ENCODE data around the gene FGD2.
"Not testable (repeated sequence)": the region's sequence is repeated elsewhere in the genome, so short reads cannot be mapped to it uniquely, and the experiment has no call there.

Gene FGD2

DNA sequence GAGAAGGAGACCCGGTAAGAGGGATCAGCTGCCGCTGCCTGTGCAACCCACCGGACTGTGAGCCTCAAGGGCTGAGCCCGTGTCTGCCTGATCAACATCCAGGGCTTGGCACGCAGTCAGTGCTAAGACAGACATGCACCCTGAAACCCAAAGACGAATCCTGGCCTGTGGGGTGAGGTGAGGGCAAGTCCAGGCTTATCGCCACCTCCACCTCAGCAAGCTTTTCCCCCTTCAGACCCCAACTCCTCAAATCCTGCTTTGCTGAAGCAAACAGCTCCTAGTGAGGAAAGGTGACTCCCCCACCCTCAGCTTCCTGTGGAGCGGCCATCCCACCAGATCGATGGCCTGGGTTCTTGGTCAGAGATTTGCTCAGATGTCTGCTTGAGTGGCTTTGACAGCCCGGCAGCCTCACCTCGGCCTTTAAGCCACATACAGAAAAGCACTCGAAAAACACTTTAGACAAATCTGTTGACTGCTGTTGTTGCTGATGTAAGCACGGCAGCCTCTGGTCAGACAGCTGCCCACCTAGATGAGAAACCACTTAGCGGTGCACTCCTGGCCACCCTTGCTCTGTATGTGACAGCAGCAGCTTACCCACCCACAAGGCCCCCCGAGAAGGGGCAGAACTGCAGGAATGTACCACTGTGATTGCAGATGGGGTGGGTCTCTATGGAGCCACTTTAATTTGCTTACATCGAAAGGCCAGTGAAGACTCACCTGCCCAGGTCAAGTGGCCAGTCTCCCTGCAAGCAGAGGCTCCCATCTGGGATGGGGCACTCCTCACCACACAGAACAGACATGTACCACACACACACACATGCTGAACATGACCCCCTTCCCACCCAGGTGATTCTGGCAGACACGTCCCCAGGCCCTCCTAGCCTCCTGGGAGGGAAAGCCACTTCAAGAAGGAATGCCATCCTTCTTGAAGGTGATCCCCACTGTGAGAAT is 34.3 kb upstream of the FGD2 start:
- DNase-seq = no peak

DNA sequence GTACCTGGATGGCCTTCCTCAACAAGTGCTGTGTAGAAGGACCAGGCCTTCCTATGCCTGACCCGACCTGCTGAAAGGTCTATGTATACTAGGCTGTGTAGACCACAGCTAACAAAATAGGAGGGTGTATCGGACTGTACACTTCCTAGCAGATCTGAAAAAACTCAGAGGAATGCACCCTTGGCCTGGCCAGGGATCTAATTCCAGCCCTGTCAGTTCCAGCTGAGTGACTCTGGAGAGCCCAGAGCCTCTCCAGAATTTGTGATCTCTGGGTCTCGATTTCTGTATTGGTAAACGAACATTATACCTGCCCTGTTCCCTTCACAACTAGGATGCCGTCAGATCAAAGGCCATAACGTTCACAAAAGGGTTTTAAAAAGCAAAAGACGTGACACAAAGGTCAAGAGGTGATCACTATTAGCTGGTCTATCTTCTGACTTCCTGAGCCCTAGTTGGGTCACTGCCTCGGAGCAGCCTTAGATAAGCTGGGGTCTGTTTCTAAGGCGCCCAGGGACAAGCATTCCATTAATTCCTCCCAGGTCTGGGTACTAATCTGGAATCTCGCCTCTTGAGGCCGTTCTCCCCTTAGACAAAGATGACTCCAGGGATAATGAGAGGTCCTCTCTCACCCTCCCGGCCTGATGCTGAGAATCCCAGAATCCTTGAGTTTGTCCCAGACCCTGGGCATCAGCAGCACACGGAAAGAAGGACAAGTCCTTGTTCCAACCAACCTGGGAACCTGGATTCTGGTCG is 33.4 kb upstream of the FGD2 start:
- no peak for DNase-seq

DNA sequence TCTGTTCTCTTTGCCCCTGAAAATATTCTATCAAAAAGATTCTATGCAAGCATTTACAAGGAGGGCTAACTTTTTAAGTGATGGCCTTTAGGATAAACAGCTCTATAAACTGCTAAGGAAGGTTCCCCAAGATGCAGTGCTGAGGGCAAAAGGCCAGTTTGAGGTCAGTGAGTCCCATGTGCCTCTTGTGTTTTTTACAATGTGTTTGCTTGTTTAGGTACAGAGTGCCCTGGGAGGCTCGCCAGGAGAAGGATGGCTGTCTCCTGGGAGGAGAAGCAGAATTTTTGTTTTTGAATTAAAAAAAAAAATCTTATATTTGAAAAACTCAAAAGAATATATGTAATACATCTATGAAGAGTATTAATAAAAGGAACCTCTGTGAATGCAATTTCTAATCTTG is 32.3 kb upstream of the FGD2 start:
- DNase-seq = no peak

DNA sequence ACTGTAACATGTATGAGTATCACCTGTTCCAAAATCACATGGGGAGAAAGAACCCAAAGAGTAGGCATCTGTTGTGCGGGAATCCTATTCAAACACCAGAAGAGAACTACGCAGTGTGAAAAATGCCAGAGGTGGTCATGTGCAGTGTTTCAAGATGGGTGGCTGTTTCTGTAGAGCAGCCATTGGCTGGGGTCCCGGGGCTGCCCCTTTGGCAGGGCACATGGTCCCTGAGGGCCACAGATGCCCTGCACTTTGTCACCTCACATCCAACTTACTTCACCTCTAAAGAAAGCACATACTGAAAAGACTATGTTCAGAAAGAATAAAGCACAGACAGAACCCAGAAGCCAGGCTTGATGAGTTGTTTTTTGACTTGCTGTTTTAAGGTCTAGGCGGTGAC is 31.8 kb upstream of the FGD2 start:
- DNase-seq = no peak

DNA sequence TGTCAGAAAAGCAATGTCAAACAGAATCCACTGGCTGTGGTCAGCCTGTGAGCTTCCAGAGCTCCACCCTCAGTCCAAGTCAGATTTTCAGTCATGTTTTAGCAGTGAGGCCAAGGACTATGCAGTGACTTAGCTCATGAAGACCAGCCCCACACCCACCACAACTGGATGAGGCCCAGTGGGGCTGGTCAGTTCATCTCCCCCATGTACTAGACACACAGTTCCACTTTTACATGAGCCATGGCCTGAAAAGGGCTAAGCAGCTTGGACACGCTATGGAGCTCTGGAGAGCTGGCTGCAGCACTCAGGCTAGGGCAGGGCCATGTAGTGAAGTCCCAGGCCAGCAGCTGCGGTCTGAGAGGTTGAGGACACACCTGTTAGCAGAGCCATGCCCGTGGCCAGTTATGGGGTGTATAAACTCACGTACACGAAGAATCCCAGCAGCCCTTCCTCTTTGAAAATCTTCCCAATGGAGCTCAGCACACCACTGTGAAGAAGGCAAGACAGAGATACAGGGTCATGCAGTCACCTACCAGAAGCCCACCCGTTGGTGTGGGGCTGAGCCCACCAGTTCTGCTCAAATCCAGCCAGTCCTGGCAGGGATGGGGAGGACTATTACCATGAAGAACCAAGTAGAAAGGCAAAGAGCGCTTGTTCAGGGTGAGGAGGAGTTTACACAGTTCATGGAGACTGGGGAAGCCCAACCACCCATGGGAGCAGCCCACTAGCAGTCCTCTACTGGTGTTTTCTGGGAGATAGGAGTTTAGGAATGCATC is 30.0 kb upstream of the FGD2 start:
- no peak for DNase-seq

DNA sequence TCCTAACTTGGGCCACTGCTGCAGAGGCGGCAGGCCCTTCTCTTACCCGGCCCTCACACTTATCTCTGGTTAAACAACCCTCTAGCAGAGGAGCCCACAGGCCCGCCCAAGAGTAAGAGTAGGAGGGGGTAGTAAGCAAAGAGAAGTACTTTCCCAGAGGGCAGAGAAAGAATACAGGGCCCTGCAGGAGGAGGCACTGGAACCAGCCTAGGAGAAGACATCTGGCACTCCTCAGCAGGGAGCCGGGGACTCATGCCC is 29.5 kb upstream of the FGD2 start:
- no peak for DNase-seq

DNA sequence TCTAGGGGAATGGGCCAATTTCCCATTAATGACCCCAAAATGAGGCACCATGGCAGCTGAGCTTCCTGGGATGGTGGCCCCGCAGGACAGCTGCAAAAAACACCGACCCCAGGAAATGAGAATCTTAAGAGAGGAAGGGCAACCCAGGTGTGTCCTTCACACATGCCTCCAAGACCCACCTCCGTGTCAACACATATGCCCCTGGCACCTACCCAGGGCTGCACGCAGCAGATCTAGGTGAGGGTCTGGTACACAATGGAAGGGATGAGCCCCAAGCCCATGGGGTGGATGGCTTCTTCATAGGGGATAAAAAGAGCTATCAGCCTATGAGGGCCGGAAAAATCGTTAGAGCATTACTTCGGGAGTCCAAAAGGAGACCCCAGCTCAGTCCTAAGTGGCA is 28.9 kb upstream of the FGD2 start:
- DNase-seq = no peak

DNA sequence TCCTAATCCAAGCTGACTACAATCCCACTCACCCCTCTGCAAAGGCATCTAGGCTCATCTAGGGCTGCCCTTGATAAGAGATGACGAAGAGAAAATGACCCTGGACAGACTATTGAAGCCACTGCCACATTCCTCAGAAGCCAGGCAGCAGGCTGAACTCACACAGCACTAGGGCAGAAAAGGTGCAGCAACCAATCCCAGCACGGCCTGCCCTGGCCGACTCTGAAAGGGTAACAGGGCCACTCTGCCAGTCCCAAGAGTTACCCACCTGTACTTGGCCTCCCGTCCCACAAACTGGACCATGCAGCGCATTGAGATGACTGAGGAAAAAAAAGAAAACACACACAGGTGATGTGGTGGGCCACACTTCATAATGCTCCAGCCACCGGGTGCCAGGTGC is 28.5 kb upstream of the FGD2 start:
- no peak for DNase-seq

DNA sequence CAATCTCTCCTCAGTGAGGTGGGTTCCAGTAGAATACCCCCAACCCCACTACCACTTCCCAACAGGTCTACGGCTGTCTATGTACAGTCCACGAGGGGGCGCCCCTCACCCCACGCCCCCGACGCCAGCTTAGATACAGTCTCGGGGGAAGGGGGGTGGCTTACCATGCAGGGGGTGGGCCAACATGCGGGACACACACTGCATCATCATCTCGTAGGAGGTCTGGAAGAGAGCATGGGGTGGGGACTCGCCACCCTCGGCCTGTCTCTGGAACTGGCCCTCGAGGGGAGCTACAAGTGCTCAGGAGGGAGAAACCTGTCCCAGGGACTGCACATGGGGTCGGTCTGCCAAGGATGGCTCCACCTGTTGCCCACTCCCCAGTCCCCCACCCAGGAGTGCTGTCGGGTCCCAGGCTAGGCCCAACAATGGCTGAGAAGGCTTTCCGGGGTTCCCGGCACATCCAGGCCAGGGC is 27.9 kb upstream of the FGD2 start:
- DNase-seq = no peak

DNA sequence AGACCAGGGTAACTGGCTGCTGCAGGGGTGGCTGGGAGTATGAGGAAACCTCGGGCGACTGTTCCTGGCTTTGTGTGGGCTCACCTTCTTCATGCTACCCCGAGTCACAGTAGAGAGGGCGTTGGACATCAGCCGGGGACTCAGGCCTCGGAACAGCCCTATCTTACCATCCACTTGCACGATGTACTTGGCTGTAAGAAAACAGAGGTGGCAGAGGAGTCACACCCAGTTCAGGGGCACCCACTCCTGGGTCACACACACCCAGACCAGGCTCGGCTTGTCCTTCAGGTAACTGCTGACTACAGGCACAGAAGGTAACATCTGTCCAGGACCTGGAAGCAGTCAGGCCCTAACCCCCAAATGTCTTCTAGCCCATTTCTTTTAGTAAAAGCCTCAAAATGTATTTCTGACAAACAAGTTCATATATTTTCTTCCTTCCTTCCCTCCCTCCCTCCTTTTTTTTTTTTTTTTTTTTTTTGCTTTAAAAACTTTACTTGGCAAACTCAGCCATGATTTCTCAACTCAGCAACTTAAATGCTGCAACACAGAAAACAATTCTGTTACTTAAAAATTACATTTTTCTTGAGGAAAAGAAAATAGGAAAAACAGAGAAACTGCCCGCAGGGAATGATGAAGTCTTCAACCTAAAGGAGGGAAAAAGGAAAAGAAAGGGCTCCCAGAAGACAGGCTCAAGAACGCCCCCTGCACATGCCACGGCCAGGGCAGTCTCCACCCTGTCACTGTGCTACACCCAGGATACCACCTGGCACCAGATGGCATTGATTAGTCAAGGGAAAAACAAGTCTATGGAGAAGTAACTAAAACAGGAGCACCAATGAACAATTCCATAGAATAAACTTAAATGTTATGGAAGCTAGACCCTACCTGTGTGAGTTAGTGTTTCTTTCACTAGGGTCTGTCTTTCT is 26.8 kb upstream of the FGD2 start:
- DNase-seq = no peak

DNA sequence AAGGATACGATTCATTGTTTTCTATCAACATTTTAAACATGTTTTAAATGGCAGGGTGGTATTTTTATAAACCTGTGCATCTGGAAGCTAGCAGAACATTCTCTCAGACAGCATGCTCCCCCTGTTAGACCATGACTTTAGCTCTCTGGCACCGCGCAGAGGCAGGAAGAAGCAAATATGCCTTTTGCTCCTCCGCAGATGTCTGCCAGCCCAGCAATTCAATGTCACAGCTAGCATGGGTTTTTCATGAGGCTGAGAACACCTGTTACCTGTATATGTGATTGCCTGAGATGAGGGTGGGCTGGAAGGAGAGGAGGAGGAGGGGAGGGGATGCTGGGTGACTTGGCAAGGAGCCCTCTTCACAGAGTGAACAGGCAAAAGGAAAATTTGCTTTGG is 26.1 kb upstream of the FGD2 start:
- peak; percentile 18 for DNase-seq

DNA sequence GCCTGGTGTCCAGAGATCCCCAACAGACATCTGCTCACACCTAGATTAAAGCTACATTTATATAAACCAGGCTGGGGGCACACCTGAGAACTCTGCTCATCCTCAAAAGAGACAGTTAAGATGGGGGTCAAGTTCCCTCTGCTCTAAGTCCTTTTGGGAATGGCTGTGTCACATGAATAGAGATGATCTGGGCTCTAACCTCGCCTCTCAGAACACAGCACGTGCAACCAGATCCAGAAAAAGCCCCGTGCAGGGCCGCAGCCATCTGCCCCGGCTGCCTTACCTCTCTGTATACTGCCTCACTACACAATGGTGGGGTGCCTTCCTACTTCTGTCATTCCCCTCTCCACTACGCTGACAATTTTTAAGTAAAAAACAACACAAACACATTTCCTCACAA is 25.3 kb upstream of the FGD2 start:
- DNase-seq = no peak

DNA sequence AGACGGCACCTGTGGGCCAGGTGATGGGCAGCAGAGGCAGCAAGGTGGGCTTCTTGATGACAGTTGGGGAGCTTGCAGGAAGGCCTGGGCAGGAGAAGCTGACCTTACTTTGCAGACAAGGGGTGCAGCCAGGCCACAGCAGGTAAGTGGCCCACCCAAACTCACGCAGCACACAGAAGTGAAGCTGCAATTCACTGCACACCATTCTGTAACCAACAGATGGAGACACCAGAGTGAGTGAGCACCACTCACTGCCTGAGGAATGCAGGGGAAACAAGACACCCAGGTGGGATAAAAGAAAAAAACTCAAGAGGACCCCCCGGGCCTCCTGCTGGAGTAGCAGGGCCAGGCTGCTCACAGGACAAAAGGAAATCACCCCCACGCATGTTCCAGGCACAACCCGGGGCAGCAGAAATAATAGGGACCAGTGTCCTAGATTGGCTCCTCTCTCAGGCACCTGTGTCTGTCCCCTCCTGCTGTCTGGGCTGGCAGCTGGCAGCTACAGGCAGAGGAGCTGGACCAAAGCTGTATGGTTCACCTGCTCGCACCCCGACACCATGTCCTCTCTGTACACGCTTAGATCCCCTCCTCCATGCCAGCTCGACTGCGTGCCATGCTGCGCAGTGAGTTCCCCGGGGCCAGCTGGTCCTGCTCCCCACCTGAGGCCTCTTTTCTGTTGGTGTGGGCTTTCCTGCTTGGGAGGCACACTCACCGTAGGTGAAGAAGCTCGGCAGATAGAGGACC is 24.4 kb upstream of the FGD2 start:
- no peak for DNase-seq

DNA sequence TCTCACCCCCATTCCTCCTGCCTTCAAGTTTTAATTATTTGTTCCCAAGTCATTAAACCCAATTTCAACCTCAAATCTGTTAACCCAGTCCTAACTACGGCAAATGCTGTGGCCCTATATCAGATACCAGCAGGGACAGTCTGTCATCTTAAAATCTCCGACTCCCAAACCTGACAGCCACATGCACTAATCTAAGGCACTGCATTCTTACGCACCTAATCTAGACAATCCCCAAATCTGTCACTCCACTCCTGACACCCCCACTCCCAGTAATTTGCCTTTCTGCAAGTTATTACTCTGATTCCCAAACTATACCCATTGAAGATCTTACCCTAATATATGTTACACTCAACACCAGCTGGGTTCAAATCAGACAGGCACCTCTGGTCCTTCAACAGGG is 21.9 kb upstream of the FGD2 start:
- DNase-seq = no peak

DNA sequence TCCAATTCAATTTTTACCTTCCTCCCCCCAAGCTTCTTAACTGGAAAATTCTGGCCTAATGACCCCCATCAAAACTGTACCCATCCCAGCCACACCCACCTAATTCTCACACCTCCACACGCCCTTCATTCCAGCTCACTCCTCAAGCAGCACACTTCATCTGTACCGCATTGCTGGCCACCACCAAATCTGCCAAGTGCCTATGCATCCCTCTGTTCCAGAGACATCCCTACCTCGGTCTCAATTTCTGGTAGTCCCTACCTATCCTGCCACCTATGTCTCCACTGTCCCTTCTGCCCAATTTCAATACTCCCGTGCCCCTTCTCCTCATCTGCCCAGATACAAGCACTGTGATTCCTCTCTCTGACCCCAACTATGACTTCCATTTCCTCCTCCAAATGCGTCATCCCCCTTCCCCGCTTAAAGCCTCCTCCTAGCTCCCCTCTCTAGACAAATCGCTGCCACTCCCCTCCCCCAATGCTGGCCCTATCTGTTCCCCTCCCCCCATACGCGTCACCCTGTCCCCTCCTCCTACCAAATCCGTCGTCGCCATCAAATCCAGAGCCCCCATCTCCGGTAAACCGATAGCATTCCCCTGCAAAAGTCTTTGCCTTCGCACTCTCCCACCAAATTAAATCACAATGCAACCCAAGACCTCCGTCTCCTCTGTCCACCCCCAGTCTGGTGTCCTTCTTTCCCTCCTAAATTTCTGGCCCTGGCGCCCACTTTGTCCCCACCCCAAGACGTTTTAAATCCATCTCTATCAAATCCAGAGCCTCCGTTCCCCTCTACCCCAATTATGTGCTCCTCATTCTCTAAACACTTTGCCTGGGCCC is 20.7 kb upstream of the FGD2 start:
- peak; percentile 27 for DNase-seq

DNA sequence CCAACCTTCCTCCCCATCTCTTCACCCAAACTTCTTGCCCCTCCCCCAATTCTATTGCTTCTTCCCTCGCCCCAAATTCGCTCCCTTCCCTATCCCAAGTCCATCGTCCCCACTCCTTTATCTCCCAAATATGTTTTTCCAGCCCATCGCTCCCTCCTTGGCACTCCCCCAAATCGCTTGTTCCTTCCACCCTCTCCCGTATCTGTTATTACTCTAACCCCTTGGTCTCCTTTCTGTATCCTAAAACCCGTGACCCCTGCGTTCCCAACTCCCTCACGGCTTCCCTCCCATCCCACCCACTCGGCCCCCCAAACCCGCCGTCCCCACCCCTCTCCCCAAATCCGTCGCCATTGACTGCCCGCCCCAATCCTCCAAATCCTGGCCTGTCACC is 20.0 kb upstream of the FGD2 start:
- no peak for DNase-seq

DNA sequence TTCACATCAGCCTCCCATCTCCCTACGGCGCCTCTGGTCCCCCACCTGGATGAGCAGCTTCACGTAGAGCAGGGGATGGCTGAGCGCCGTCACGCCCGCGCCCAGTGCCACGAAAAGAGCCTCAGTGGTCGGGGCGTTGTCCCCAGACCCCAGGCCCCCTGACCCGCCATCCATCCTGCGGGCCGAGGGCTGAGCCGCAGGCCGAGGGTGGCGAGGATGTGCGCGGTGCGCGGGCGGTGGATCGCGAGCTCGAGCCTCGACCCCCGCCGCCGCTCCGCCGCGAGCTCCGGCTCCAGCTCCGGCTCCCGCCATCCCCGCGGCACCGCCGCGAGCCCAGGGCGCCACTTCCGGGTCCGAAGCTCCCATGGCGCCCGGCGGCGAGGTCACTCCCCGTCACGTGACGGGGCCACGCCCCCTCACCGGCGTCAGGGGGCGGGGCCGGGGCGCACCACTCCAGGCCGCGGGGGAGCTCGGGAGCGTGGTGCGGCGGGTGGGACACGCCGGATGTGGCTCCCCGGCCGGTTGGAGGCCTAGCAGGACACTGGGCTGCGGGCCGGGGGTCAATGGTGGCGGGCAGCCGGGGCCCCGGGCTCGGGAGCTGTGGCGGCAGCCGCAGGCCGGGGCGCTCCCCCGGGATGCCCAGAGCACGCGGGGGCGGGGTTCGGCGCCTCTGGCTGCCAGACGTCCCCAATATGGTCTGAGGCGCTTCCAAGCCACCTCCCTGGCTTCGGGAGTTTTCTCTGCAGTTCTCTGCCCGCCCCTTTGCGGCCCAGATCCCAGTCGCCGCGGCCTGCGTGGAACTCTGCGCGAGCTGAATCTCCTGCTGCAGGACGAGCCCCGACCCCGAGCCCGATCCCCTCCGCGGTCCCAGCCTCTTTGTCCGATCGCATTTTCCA is 19.4 kb upstream of the FGD2 start, which contains the start of gene MTCH1:
Gene MTCH1 (minus strand): TSS at position 389 of the 896 bp plus-strand sequence. CDS start 23 bp downstream, at position 366.
- peak; percentile 87 for DNase-seq

DNA sequence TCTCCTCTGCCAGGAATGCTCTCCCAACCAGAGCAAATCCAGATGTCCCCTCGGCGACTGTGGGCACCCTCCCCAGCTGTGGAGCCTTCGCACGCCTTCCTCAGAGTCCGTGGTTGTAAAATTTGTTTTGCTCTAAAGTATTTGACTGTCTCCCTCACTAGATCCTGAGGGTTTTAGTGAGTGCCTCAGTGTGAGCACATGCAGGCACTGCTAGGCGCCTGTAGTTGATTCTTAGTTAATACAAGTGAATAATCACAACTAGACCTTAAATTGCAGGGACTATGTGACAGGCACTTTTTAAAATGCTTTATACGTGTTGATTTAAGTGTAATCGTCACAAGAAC is 18.8 kb upstream of the FGD2 start:
- DNase-seq = no peak

DNA sequence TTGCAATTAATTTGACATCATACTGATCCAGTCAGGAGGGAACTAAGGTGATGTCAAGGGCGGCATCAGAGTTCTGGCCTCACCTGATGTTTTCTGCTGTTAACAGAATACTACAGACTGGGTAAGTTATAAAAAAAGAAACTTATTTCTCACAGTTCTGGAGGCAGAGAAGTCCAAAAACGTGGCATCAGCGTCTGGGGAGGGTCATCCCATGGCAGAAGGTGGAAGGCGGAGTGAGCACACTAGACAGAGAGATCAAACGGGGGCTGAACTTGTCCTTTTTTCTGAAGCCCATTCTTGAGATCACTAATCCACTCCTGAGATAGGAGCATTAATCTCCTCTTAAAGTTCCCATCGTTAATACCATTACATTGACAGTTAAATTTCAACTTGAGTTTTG is 16.2 kb upstream of the FGD2 start:
- no peak for DNase-seq

DNA sequence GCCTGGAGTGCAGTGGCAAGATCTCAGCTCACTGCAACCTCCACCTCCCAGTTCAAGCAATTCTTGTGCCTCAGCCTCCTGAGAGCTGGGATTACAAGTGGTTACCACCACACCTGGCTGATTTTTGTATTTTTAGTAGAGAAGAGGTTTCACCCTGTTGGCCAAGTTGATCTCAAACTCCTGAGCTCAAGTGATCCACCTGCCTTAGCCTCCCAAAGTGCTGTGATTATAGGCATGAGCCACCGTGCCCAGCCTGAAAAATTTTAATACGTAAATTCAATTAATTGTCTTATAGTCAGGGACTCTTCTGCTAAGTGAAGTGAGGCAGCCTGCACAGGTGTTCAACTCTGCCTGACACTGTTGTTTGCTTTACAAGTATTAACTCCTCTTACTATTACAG is 15.1 kb upstream of the FGD2 start:
- DNase-seq = not testable (repeated sequence)

All from NCI-H146 (cell line).